NCI-H774 (cell line): ENCODE data around the gene ZNF22.
"Not testable (repeated sequence)": the region's sequence is repeated elsewhere in the genome, so short reads cannot be mapped to it uniquely, and the experiment has no call there.

Source experiments
- DNase-seq: peaks from one replicate; lab custom pipeline; 2025; lab: John Stamatoyannopoulos, UW

The ZNF22 gene

DNA sequence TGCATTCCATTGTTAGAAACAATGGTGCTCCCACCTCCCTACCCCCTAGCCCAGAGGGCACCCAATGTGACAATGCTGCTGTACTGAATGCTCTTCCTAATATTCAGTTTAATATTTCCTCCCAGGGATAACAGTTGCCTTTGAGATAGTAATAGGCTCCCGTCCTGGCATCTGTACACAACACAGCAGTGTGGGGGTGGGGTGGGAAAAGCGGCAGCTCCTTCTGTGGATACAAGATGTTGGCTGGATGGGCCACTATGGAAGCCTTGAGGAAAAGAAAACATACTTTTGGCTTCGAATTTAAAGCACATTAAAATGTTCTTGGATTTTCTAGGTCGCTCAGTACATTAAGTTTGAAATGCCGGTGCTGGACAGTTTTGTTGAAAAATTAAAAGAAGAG lies 9.2 kb upstream of the ZNF22 start:
- DNase-seq: no peak

DNA sequence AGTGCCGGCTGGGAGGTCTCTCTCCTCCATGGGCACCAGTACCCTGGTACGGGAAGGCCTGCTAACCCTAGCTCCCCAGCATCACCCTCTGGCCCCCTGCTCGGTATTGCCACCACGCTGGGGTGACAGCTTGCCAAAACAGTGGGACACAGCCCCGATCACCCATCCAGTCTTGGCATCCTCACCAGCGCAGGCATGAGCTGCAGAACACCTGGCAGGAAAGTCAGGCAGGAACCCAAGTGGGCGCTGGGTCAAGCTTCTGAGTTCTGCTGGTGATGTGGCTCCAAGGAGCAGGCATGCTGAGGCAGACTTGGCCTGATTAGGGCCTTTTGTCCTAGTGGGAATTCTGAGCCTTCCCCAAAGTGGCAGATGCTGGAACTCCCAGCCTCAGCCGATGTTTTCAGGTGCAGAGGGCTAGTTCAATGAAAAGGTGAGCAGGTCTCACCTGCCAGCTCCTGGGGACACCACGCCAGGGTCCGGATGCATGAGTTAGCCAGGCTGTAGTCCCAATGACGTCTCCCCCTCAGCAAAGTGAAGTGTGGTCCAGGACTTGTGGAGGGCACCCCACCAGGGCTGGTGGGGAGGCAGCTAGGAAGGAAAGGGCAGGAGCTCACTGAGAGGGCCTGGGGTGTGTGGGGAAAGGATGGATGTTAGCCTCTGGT lies 8.5 kb upstream of the ZNF22 start:
- DNase-seq: no peak

DNA sequence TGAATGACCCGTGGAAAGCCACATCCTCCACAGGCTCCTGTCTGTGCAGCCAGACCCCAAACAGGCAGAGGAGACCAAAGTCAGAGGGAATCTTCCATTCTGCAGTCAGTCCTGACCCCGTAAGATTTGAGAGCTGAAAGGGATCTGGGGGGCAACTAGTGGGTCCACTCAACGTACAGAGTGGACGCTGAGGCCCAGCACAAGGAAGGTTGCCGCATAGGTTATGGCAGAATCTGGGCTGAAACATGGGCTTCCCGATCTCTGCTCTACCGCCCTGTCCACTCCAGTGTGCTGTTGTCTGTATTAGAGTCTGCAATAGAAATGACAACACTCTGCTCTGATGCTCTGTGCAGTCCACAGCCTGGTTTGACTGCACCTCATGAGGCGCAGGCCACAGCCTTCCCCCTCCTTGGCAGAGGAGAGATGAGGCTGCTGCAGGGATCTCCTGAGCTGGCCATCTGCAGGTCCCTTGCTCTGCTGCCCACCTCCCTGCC lies 7.9 kb upstream of the ZNF22 start:
- DNase-seq: no peak

DNA sequence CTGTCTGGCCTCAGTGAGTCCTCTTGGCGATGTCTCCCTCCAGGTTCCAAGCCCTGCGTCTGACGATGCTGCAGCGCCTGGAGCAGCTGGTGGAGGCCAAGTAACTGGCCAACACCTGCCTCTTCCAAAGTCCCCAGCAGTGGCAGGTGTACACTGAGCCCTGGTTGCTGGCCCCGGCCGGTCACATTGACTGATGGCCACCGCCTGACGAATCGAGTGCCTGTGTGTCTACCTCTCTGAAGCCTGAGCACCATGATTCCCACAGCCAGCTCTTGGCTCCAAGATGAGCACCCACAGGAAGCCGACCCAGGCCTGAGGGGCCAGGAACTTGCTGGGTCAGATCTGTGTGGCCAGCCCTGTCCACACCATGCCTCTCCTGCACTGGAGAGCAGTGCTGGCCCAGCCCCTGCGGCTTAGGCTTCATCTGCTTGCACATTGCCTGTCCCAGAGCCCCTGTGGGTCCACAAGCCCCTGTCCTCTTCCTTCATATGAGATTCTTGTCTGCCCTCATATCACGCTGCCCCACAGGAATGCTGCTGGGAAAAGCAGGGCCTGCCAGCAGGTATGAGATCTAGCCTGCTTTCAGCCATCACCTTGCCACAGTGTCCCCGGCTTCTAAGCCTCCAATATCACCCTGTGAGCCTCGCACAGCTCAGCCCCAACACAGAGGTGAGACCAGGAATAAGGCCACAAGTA lies 7.3 kb upstream of the ZNF22 start:
- peak; percentile 46 for DNase-seq

DNA sequence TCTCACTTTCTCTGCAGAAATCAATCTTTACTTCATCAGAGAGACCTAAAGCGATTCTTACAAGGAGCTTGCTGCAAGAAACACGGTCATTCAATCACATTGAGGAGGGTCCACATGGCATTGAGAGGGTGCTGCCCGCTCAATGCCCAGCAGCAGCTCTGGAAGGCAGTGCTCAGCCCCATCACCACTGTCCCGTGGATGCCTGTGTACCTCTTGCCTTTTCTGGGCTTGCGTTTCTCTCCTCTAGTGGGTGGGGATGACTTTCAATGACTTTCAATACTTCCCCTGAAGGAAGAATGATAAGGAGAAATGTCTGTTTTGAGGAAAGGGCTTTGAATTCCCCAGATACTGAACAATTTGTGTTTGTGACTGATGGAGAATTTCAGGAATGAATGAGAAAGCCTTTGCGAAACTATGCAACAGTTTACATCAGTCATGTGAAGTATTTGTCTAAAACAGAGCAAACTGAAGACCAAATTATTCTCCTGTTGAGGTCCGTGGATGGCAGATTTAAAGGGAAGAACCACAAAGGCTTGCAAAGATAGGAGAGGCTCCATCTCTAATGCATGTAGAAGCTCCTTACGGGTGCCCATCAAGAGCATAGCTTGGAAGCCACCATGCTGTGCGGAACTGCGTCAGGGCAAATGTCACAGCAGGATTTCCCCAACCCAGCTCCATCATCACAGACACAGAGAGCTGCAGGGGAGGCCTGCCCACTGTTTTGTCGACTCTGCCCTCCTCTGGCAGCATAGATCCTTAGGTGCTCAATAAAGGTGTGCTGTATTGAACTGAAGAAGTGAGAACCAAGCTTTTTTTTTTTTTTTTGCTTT lies 6.6 kb upstream of the ZNF22 start:
- DNase-seq: no peak

DNA sequence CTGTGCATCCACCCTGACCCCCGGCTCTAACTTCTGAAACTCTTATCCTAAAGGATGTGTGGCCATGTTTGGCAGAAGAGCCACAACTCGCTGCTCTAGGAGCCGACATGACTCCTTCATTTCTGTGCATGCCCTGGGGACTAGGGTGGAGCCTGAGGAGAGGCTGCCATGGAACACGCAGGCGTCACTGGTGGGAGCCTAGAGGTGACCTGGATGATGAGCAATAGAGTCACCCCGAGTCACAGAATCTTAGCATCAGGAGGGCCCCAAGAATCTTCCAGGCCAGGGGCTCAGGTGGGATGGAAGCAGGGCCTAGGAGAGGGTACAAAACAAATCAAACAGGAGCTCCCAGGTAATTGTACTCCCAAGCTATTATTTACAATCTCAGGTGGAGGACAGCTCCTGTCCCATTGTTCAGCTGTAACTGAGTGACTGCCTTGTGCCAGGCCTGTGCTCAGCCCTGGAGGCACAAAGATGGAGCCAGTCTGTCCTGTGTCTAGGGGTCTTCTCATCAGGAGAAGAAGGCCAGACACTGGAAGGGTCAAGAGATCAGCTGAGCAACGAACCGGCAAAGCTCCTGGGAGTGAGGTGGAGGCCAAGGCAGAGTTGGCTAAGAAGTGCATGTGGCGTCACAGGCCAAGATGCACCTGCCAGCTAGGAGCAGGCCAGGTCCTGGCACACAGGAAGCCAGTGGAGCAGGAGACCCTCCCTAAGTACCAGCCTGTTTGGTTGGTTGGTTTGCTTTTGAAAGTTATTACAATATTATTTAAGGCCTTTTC lies 5.8 kb upstream of the ZNF22 start:
- no peak for DNase-seq

DNA sequence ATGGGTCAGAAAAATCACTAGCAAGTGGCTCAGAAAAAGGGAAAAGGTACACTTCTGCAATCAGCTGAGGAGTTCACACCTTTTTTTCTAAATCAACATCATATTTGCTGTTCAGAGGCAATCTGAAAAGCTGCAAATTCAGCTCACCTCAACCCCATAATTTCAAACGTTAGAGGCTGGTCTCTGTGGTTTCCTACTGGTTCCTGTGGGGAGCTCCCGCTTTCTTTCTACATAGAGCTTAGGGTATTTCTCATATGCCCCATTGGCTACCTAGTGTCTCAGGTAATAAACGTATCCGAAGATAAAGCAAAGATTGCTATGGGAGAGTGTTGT lies 5.2 kb upstream of the ZNF22 start:
- DNase-seq: no peak

DNA sequence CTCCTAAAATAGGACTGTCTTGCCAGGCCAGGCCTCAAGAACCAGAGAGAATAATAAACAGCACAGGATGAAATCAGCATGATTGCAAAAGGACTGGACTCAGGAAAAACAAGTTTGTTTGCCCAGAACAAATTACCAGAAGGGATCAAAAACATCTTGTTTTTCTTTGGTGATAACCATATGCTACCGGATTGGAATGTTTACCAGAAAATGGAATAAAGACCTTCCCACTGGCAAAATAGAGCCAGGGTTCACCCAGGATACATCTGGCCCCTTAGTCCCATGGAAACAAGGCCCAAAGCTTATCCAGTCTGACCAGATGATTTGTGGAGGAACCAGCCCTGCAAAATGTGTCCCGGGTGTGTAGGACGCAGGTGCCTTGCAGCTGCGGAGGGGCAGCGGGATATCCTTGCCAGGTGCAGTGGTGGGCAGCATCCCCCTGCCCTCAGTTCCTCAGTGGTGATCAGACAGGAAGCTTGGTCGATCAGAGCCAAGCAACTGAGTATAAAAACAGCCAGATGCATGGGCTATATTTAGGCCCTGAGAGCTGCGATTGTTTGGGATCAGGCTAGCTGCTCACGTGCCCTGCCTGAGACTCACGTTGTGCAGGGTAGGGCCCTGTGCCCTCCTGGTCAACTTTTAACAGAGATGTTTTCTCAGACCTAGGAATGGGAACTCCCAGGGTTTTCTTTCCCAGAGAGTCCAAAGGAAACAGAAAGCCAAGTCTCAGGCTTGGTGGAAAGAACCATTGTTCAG lies 4.6 kb upstream of the ZNF22 start:
- no peak for DNase-seq

DNA sequence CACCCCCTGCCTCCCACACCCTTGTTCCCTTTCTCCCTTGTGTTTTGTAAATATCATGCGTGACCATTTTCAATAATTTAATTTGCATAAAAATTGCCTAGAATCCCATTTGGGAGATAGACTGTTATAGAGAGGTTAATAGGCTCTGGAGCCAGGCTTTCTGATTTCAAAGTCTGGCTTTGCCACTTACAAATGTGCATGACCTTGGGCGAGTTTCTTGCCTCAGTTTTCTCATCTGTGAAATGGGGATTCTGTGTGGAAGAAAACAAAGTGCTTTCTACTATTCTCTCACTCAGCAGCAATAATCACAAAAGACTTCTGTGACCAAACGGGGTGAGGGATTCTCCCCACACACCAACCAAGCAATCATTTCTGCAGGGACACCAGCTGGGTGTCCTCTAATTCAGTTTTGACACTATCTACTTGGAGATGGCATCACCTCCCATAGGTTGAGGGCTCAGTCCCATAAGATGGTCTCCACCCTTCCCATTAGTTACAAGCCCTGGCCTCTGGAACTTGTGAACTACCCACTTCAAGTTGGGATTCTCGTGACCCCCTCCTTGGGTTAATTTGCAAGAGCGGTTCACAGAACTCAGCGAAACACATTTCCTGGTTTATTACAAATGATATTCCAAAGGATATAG lies 3.5 kb upstream of the ZNF22 start:
- DNase-seq: no peak

DNA sequence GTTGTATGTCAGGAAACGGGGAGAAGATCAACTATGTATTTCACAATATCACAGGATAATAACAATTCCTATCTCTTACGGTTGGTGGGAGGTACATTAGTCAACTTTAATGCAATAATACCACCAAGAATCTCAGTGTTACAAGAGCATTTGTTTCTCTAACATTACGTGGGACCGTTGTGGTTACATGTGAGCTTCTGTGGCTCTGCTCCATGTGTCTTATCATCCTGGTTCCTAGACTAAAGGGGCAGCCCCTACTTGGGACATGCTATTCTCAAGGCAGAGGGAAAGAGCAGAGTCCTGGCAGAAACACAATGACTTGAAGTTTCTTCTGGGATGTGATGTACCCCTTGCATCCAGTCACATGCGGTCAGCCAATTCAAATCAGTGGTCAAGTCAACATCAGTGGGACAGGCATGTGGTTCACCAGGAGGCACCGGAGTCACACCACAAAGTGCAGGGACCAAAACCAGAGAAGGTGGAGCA lies 2.5 kb upstream of the ZNF22 start:
- DNase-seq: no peak

DNA sequence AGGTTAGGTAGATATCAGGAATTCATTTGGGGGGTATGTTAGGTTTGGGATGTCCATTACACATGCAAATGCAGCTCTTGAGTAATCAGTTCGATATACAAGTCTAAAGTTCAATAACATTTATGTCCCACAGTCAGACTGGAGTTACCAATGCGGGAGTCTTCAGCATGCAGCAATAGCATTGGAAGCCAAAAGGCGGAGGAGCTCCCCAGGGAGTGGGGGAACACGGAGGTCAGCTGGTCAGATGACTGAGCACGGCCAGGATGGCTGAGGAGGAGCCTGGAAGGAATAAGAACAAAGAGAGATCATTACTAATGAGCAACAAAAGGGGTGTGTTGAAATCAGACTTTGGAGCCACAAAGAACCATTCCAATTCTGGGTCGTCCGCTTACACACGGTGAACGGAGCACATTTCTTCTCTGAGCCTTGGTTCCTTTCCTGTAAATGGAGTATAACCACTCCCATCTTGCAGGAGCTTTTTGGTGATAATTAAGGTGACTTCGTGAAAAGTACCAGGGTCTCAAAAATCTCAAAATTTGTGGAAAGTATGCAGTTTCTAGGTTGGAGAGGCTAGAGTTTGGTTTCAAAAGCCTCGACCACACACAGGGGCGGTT lies 478 bp upstream of the ZNF22 start:
- DNase-seq: no peak

DNA sequence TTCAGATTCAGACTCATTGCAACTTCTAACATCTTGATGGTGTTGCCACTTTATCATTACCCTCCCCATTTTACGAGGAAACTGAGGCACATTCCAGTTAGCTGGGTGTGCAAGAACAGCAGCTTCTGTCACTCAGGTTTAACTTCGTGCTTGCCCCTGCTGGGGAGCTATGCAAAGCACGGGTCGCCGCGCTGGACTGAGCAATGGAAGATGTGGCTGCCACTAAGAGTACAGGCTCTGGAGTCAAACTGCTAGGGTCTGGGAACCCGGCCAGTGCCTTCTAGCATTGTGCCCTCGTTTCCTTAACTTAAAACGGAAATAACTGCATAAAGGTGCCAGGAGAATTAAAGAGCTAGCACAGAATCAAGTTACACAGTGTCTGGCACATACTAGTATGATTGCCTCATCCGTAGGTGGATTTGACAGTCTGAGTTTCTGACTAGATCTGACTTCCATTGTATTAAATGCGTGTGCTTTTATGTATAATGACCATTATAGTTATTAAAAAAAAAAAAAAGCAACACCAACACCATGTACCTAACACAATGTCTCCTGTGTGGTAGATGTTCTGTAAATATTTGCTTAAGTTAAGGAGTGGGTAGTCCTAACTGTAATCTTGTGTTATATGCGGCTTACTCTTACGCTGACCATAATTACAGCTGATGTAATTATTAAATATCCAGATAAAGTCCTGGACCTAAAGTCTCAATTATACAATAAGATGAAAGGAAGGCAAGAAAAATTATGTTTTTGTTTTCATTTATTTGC lies 842 bp downstream of the ZNF22 start:
- no peak for DNase-seq

DNA sequence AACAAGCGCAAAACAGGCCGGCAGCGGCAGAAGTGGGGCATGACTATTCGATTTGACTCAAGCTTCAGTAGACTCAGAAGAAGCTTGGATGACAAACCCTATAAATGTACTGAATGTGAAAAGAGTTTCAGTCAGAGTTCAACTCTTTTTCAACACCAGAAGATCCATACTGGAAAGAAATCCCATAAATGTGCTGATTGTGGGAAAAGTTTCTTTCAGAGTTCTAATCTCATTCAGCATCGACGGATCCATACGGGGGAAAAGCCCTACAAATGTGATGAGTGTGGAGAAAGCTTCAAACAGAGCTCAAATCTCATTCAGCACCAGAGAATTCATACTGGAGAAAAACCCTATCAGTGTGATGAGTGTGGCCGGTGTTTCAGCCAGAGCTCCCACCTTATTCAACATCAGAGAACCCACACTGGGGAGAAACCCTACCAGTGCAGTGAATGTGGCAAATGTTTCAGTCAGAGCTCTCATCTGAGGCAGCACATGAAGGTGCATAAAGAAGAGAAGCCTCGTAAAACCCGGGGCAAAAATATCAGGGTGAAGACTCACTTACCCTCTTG lies 2.8 kb downstream of the ZNF22 start:
- DNase-seq: no peak

DNA sequence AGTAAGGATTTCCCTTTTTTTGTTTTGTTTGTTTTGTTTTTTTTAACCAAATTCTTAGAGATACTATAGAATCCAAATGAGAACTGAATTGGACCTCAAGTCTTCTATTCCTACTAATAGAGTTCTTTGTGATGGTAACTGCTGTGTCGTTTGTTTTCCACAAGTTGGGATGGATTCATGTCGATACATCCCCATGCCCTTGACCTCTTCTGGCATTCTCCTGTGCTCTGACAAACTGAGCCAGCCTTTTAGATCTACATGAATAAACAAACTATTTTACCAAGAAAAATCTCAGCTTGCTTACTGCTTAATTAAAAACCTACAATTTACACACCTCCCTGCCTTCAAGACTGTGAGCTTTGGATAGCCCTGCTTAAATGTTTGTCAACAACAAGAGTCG lies 3.9 kb downstream of the ZNF22 start:
- DNase-seq: no peak

DNA sequence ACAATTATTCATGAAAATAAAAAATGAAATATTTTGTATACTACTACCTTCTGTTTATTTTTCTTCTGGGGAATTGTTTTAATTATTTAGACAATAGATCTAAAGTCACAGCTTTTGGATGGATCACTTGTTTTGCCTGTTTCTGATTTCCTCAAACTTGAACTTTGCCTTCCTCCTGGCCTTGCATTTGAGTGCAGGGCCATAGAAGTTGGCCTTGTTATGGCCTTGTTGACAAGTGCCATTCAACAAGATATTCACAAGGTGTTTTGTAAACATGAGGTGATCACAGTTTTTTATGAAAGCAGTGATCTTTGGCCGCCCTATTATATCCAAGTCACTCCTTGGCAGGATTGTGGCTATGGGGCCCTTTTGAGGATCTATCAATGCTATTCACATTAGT lies 4.6 kb downstream of the ZNF22 start:
- no peak for DNase-seq

DNA sequence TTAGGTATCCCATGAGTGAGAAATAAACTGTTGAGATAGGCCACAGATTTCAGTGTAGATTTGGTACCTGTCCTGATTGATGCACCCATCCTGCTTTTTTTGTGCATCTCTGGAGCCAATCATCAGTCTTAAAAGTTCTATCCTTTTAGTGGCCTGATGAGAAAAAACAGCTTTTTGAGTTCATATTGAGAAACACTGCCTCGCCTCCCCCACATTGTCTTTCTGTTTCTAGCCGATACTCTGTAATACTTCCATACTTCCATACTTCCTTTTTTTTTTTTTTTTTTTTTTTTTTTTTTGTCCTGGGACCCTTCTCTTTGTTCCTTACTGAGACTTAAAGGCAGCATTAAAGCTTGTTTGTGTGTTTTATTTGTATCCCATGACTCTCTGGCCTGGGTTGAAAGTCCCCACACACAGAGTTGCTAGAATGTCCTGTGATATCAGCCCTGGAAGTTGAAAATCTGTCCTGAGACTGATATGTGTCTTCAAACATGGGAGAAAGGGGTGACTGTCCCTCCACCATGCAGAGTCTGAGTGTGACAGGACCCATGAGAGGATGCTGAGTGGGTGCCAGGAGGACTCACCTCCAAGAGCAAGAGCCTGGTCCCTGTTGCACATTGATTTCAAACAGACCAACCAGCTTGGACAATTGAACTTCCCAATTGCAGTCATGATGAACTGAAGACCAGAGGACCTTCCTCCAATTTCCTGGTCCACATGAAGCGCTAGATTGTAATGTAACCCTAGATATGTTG lies 5.7 kb downstream of the ZNF22 start:
- no peak for DNase-seq

DNA sequence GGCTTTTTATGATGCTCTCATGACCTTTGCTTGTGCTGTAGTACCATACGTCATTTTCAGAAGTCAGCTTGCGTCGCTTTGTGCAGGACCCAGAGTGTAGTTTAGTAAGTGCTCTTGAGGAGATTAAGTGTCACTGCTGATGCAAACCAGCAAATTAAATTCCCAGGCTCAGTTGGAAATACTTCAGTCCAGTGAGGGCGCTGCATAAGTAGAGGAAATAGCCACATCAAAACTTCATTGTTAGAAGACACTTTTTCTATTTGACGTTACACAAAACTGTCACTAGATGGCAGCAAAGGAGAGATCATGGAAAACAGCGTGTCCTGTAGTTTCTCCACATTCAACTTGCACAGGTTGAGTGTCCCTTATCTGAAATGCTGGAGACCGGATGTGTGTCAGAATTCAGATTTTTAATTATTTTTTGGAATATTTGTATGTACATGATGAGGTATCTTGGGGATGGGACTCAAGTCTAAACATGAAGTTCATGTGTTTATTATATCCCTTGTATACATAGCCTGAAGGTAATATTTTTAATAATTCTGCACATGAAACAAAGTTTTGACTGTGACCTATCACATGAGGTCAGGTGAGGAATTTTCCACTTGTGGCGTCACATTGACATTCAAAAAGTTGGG lies 7.9 kb downstream of the ZNF22 start:
- peak; percentile 79 for DNase-seq

DNA sequence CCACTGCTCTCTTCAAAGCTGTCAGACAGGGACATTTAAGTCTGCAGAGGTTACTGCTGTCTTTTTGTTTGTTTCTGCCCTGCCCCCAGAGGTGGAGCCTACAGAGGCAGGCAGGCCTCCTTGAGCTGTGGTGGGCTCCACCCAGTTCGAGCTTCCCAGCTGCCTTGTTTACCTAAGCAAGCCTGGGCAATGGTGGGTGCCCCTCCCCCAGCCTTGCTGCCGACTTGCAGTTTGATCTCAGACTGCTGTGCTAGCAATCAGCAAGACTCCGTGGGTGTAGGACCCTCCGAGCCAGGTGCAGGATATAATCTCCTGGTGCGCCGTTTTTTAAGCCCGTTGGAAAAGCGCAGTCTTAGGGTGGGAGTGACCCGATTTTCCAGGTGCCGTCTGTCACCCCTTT lies 13.8 kb downstream of the ZNF22 start:
- DNase-seq: not testable (repeated sequence)
